Measurements from ENCODE around the gene F10. TPM values are rescaled to one million over a fixed set of nuclear protein-coding genes. Genes with fewer than 3 reads are reported as not detected.

Gene F10
- total and polyA plus RNA-seq, 2 donors (not counting 1 experiment from before 2014, with no cell fraction given) = not detected

DNA sequence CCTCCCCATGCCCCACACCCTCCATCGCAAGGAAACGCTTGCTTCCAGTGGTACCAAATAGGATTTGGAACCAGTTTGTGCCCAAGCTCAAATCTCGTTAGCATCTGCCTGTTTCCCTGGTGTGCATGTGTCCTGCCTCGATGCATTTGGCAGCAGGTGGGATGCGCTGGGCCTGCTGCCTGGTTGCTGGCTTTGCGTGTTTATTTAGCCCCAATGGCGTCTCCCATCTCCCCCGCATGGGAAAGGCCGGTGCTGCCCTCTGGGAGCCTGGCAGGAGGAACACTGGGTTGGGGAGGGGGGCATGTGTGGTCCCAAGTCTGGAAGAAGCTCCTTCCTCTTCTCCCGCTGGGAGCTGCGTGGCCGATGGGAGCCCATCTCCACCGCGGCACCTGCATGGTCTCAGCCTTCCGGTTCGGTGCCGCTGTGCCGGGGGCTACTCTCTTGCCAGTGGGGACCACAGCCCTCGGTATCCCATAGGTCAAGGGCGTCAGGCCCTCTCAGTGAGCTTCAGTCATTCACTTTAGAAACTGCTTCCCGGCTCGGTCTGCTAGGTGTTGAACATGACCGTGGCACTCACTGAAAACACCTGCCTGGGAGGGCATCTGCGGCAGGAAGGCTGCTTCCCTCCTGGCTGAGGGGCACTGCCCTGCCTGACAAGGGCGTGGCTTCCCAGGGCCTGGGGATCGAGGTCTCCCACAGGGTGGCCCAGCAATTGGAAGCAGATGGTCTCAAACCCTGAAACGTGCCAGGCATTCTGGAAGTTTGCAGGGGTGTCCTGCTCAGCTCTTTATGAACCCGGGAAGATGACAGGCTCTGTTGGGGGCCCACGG, 28.8 kb upstream of the F10 start:
- DNase-seq (no peak), ATAC-seq (ENCODE audit: low read depth) (no peak)
- H3K27ac Mint-ChIP-seq = no peak overlapping the region
- Histone ChIP-seq H3K4me1 (ENCODE audit: control insufficient read depth in 2 of 2, insufficient read depth in 2 of 2, low read length in 2 of 2) (no peaks in the 10 kb centered on the region), H2AFZ (ENCODE audit: insufficient read depth, low read depth, low read length, poor library complexity, severe bottlenecking) (no peak overlapping the region), H4K20me1 (ENCODE audit: control insufficient read depth, insufficient read depth, low read length, poor library complexity, severe bottlenecking) (no peaks in the 10 kb centered on the region), H3K36me3 (replicated peaks in 1 of 2; ENCODE audit: control extremely low read depth in 1 of 2, control insufficient read depth in 1 of 2, extremely low read depth in 1 of 2, insufficient read depth in 2 of 2, low read length in 1 of 2) (no peaks in the 10 kb centered on the region), H3K27me3 (replicated peaks in 1 of 4; ENCODE audit: control extremely low read depth in 1 of 4, control insufficient read depth in 3 of 4, insufficient read depth in 4 of 4, low read length in 3 of 4) (no peaks in the 10 kb centered on the region), H3K4me2 (replicated peaks; ENCODE audit: low read depth, low read length, poor library complexity, severe bottlenecking) (no peak overlapping the region), H3K27ac (ENCODE audit: low read length in 2 of 2) (no peak overlapping the region), H3K4me3 (ENCODE audit: control extremely low read depth in 1 of 5, extremely low read depth in 1 of 5, insufficient read depth in 1 of 5, low read depth in 2 of 5, low read length in 4 of 5) (no peak overlapping the region), H3K9ac (ENCODE audit: low read length) (no peak overlapping the region), H3K9me3 (ENCODE audit: control extremely low read depth in 1 of 3, control insufficient read depth in 2 of 3, insufficient read depth in 1 of 3, low read length in 2 of 3) (no peaks in the 10 kb centered on the region), H3K79me2 (ENCODE audit: control insufficient read depth, insufficient read depth, low read length) (no peaks in the 10 kb centered on the region)
- TF ChIP-seq EZH2 (IDR thresholded peaks at IDR 0.05; ENCODE audit: borderline replicate concordance, insufficient read depth, low read depth, low read length, poor library complexity, severe bottlenecking) = no peak
- TF ChIP-seq, protein P1, sequence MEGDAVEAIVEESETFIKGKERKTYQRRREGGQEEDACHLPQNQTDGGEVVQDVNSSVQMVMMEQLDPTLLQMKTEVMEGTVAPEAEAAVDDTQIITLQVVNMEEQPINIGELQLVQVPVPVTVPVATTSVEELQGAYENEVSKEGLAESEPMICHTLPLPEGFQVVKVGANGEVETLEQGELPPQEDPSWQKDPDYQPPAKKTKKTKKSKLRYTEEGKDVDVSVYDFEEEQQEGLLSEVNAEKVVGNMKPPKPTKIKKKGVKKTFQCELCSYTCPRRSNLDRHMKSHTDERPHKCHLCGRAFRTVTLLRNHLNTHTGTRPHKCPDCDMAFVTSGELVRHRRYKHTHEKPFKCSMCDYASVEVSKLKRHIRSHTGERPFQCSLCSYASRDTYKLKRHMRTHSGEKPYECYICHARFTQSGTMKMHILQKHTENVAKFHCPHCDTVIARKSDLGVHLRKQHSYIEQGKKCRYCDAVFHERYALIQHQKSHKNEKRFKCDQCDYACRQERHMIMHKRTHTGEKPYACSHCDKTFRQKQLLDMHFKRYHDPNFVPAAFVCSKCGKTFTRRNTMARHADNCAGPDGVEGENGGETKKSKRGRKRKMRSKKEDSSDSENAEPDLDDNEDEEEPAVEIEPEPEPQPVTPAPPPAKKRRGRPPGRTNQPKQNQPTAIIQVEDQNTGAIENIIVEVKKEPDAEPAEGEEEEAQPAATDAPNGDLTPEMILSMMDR (IDR thresholded peaks at IDR 0.05) = no peak
- WGBS (ENCODE audit: insufficient coverage) = 88% methylated on average over 29 of the region's 29 CpGs
- H3K27me3 Mint-ChIP-seq = no peaks in the 10 kb centered on the region
- no peaks in the 10 kb centered on the region for H3K9me3 Mint-ChIP-seq (ENCODE audit: insufficient read depth)
- H3K4me3 Mint-ChIP-seq = no peak overlapping the region
- no peaks in the 10 kb centered on the region for H3K4me1 Mint-ChIP-seq
- POLR2A ChIA-PET = no interaction called here
- CTCF ChIA-PET = no interaction called here
- intact Hi-C loops (cut with micrococcal nuclease) = no loop called here

DNA sequence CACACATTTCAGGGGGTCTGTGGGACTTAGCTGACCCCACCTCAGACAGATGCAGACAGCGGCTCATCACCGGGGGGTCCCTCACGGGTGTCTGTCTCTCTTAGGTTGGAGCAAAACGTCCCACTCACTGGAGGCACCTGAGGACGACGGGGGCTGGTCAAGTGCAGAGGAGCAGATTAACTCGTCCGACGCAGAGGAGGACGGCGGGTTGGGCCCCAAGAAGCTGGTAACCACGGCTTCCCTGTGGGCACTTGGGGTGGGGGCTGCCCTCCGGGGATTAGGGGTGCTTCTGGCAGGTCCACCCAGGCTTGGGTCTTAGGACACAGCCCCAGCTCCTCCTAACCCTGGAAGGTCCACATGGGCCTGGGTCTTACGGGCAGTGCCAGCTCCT, 28.2 kb upstream of the F10 start:
- no peak overlapping the region for H3K4me2 ChIP-seq (replicated peaks; ENCODE audit: low read depth, low read length, poor library complexity, severe bottlenecking)
- H3K9ac ChIP-seq (ENCODE audit: low read length) = no peak overlapping the region
- Mint-ChIP-seq H3K9me3 (ENCODE audit: insufficient read depth) (no peaks in the 10 kb centered on the region), H3K4me1 (no peaks in the 10 kb centered on the region), H3K4me3 (no peak overlapping the region), H3K27ac (no peak overlapping the region), H3K27me3 (no peaks in the 10 kb centered on the region)
- no peaks in the 10 kb centered on the region for H4K20me1 ChIP-seq (ENCODE audit: control insufficient read depth, insufficient read depth, low read length, poor library complexity, severe bottlenecking)
- WGBS (ENCODE audit: insufficient coverage) = 90% methylated on average over 13 of the region's 14 CpGs
- H3K79me2 ChIP-seq (ENCODE audit: control insufficient read depth, insufficient read depth, low read length) = no peaks in the 10 kb centered on the region
- no peak for ATAC-seq (ENCODE audit: low read depth)
- no peaks in the 10 kb centered on the region for H3K9me3 ChIP-seq (ENCODE audit: control extremely low read depth in 1 of 3, control insufficient read depth in 2 of 3, insufficient read depth in 1 of 3, low read length in 2 of 3)
- intact Hi-C loops (cut with micrococcal nuclease) = no loop called here
- H3K27ac ChIP-seq (ENCODE audit: low read length in 2 of 2) = no peak overlapping the region
- no peak overlapping the region for H3K4me3 ChIP-seq (ENCODE audit: control extremely low read depth in 1 of 5, extremely low read depth in 1 of 5, insufficient read depth in 1 of 5, low read depth in 2 of 5, low read length in 4 of 5)
- no peaks in the 10 kb centered on the region for H3K27me3 ChIP-seq (replicated peaks in 1 of 4; ENCODE audit: control extremely low read depth in 1 of 4, control insufficient read depth in 3 of 4, insufficient read depth in 4 of 4, low read length in 3 of 4)
- no peaks in the 10 kb centered on the region for H3K4me1 ChIP-seq (ENCODE audit: control insufficient read depth in 2 of 2, insufficient read depth in 2 of 2, low read length in 2 of 2)
- DNase-seq = no peak
- TF ChIP-seq, protein P1 (IDR thresholded peaks at IDR 0.05) = no peak
- no peak for TF ChIP-seq EZH2 (IDR thresholded peaks at IDR 0.05; ENCODE audit: borderline replicate concordance, insufficient read depth, low read depth, low read length, poor library complexity, severe bottlenecking)
- no peak overlapping the region for H2AFZ ChIP-seq (ENCODE audit: insufficient read depth, low read depth, low read length, poor library complexity, severe bottlenecking)
- H3K36me3 ChIP-seq (replicated peaks in 1 of 2; ENCODE audit: control extremely low read depth in 1 of 2, control insufficient read depth in 1 of 2, extremely low read depth in 1 of 2, insufficient read depth in 2 of 2, low read length in 1 of 2) = no peaks in the 10 kb centered on the region
- CTCF ChIA-PET = no interaction called here
- POLR2A ChIA-PET = no interaction called here
